Osteoblast (primary cell): Measurements from ENCODE around the gene RAI14. TPM values are rescaled to one million over a fixed set of nuclear protein-coding genes. Genes with fewer than 3 reads are reported as not detected.

Source experiments
- DNase-seq: peaks from one replicate; pipeline ENCODE4 v3.0.0; 2011; ENCODE audit warnings: low spot score, mixed read lengths; ENCODE audit not compliant: insufficient read length; ENCODE audit errors: missing footprints
- H2AFZ ChIP-seq: 2 replicates; pipeline ENCODE4 v1.6.0; 2011; ENCODE audit warnings: mild to moderate bottlenecking, low read length
- H3K27ac ChIP-seq: 2 replicates; pipeline ENCODE4 v1.5.1; 2011; ENCODE audit warnings: mild to moderate bottlenecking, low read depth, low read length, moderate library complexity
- H3K27me3 ChIP-seq: 2 replicates; pipeline ENCODE4 v1.6.0; 2012; ENCODE audit warnings: mild to moderate bottlenecking, control low read depth, inconsistent platforms, low read length, moderate library complexity; ENCODE audit not compliant: insufficient read depth
- H3K36me3 ChIP-seq: 2 replicates; pipeline ENCODE4 v1.5.1; 2011; ENCODE audit warnings: mild to moderate bottlenecking, low read length, control low read depth, moderate library complexity; ENCODE audit not compliant: insufficient read depth
- H3K4me1 ChIP-seq: 2 replicates; pipeline ENCODE4 v1.5.1; 2011; ENCODE audit warnings: mild to moderate bottlenecking, low read length, control low read depth, moderate library complexity; ENCODE audit not compliant: insufficient read depth
- H3K4me2 ChIP-seq: 2 replicates; pipeline ENCODE4 v1.6.0; 2011; ENCODE audit warnings: mild to moderate bottlenecking, low read length; ENCODE audit not compliant: insufficient read depth
- H3K4me3 ChIP-seq: fragments of 200-600 bp; sonication (generic); 3 replicates; pipeline ENCODE4 v1.5.1; 2012; ENCODE audit warnings: mild to moderate bottlenecking, low read length, inconsistent platforms; ENCODE audit not compliant: insufficient read depth
- H3K79me2 ChIP-seq: 2 replicates; pipeline ENCODE4 v1.6.0; 2012; ENCODE audit warnings: mild to moderate bottlenecking, low read length, control low read depth, inconsistent platforms; ENCODE audit not compliant: insufficient read depth
- H3K9me3 ChIP-seq: 2 replicates; pipeline ENCODE4 v1.5.1; 2011; ENCODE audit warnings: low read depth, low read length, control low read depth
- H4K20me1 ChIP-seq: 2 replicates; pipeline ENCODE4 v1.6.0; 2012; ENCODE audit warnings: mild to moderate bottlenecking, low read length, control low read depth; ENCODE audit not compliant: insufficient read depth
- total RNA-seq: library from RNA; depleted of rRNA; stranded (reverse); fragments of >200 nt; gene quantifications from 2 replicates; pipeline ENCODE4 v1.2.3, GENCODE V29; 2012
- TF ChIP-seq, protein P1 (sequence below): IDR thresholded peaks from 2 replicates; pipeline ENCODE4 v1.5.1; 2011; ENCODE audit warnings: mild to moderate bottlenecking, low read depth, low read length, moderate library complexity; ENCODE audit errors: extremely low read depth

RAI14 gene
- total RNA-seq, 1 donor = 149 TPM

DNA sequence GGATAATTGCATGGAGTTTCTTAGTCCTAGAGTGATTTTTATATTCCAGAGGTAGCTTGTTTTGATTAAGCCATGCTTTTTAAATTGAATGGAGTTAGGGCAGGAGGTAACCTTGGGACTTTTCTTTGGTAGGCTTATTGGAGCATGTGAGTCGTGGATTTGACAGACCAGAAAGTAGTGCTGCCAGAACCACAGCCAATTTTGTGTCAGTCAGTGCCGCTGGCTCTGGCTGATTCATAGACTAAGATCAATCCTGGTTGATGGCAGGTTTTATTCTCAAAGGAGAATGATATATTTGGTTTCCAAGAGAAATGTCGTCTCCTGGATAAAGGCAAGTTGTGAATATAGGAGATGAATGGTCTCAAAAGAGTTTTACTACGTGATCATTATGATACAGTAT, 20.3 kb downstream of the RAI14 start:
- Histone ChIP-seq H2AFZ (no peak overlapping the region), H3K4me3 (no peak overlapping the region), H4K20me1 (peaks cover 28% of the 10 kb centered on the region), H3K9me3 (no peaks in the 10 kb centered on the region), H3K27ac (peak overlapping the region; percentile 98), H3K36me3 (peaks cover 19% of the 10 kb centered on the region), H3K79me2 (peaks cover 96% of the 10 kb centered on the region), H3K27me3 (no peaks in the 10 kb centered on the region), H3K4me2 (no peak overlapping the region), H3K4me1 (peaks cover 52% of the 10 kb centered on the region)
- TF ChIP-seq, protein P1, sequence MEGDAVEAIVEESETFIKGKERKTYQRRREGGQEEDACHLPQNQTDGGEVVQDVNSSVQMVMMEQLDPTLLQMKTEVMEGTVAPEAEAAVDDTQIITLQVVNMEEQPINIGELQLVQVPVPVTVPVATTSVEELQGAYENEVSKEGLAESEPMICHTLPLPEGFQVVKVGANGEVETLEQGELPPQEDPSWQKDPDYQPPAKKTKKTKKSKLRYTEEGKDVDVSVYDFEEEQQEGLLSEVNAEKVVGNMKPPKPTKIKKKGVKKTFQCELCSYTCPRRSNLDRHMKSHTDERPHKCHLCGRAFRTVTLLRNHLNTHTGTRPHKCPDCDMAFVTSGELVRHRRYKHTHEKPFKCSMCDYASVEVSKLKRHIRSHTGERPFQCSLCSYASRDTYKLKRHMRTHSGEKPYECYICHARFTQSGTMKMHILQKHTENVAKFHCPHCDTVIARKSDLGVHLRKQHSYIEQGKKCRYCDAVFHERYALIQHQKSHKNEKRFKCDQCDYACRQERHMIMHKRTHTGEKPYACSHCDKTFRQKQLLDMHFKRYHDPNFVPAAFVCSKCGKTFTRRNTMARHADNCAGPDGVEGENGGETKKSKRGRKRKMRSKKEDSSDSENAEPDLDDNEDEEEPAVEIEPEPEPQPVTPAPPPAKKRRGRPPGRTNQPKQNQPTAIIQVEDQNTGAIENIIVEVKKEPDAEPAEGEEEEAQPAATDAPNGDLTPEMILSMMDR = no peak
- no peak for DNase-seq

DNA sequence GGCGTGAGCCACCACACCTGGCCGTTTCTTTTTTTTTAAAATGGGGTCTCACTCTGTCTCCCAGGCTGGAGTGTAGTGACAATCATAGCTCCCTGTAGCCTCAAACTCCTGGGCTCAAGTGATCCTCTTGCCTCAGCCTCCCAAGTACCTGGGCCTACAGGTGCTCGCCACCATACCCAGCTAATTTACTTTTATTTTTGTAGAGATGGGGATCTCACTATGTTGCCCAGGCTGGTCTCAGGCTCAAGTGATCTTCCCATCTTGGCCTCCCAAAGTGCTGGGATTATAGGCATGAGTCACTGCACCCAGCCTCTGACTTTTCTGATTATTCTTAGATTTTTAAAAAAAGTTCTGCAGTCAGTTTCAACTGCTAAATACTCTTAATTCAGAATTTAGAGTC, 21.3 kb downstream of the RAI14 start:
- Histone ChIP-seq H3K79me2 (peaks cover 96% of the 10 kb centered on the region), H3K36me3 (peaks cover 19% of the 10 kb centered on the region), H2AFZ (no peak overlapping the region), H3K4me1 (peaks cover 50% of the 10 kb centered on the region), H3K9me3 (no peaks in the 10 kb centered on the region), H3K4me2 (no peak overlapping the region), H3K27ac (peak overlapping the region; percentile 98), H4K20me1 (peaks cover 28% of the 10 kb centered on the region), H3K4me3 (no peak overlapping the region), H3K27me3 (no peaks in the 10 kb centered on the region)
- TF ChIP-seq, protein P1 = no peak
- DNase-seq = no peak

DNA sequence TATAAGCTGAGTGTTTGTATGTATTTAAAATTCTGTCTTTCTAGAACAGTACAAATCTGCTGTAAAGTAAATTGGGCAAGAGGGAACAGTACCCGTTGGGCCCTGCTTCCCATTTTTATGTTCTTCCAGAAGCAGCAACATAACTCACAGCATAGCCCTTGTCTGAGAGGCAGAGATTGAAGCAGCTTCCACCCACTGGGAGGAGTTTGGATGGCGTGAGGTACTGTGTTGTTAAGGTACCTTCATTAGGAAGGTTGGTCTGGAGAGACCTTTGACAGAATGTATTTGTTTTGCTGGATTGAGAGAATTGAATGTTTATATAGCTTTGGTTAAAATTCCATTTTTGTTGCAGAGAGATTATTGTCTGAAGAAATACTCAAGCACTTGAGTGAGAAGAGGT, 24.8 kb downstream of the RAI14 start:
- TF ChIP-seq, protein P1 = no peak
- no peak overlapping the region for H3K4me3 ChIP-seq
- peaks cover 98% of the 10 kb centered on the region for H3K79me2 ChIP-seq
- peaks cover 34% of the 10 kb centered on the region for H4K20me1 ChIP-seq
- no peak for DNase-seq
- H3K27me3 ChIP-seq = no peaks in the 10 kb centered on the region
- H3K9me3 ChIP-seq = no peaks in the 10 kb centered on the region
- H3K27ac ChIP-seq = peak overlapping the region; percentile 4
- H2AFZ ChIP-seq = no peak overlapping the region
- no peak overlapping the region for H3K4me2 ChIP-seq
- H3K36me3 ChIP-seq = peaks cover 11% of the 10 kb centered on the region
- peaks cover 49% of the 10 kb centered on the region for H3K4me1 ChIP-seq

DNA sequence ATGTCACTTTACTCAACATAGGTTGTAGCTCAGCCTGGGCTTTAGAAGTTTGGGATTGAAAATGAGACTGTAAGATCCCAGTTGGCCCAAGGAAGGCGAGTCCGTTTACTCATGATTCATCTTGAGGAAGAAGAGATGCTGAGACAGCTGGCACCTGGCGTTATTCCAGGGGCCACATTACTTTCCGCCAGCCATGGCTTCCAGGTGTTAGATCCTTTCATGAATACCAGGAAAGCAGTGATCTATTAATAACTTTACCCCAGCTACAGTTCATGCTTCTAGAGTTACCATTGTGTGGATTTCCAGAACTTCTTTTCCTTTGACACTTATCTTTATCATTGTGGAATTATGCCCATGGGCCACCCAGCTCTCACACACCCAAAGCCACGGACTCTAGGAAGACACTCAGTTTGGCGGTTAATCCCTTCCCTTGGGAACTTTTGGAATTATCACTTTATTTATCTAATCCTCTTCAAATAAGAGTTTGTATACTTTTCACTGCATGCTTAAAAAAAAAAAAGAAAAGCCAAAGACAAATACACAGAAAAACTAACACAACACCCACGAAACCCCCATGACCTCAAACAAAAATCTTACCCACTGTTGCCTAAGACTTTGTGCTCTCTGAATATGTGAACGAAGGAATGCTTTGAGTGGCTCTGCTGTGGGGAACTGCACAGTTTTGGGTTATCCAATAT, 26.9 kb downstream of the RAI14 start:
- no peak for DNase-seq
- no peak overlapping the region for H3K4me3 ChIP-seq
- no peak overlapping the region for H3K4me2 ChIP-seq
- H3K27me3 ChIP-seq = no peaks in the 10 kb centered on the region
- H3K36me3 ChIP-seq = peaks cover 11% of the 10 kb centered on the region
- peaks cover 86% of the 10 kb centered on the region for H3K79me2 ChIP-seq
- no peak overlapping the region for H2AFZ ChIP-seq
- H3K4me1 ChIP-seq = peaks cover 56% of the 10 kb centered on the region
- H3K9me3 ChIP-seq = no peaks in the 10 kb centered on the region
- peak overlapping the region; percentile 72 for H3K27ac ChIP-seq
- TF ChIP-seq, protein P1 = no peak
- peaks cover 32% of the 10 kb centered on the region for H4K20me1 ChIP-seq
